ENCODE measurements around the gene CENPK.

Gene CENPK

DNA sequence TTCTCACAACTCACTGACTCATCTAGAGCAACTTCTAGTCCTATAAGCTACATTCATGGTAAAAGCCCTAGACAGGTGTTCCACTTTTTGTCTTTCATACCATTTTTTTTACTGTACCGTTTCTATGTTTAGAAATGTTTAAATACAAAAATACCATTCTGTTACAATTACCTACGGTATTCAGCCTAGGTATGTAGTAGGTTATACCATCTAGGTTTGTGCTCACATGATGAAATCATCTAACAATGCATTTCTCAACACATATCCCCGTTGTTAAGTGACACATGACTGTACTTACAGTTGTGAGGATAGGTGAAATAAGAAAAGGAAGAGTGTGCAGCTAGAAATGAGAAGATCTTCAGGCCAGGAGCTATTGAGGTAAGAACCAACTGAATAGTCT, 6.2 kb downstream of the CENPK start:
- TF ChIP-seq CREB1 (IDR thresholded peaks at IDR 0.05; ENCODE audit: low read depth) (no peak), NFIC (IDR thresholded peaks at IDR 0.05) (no peak)

DNA sequence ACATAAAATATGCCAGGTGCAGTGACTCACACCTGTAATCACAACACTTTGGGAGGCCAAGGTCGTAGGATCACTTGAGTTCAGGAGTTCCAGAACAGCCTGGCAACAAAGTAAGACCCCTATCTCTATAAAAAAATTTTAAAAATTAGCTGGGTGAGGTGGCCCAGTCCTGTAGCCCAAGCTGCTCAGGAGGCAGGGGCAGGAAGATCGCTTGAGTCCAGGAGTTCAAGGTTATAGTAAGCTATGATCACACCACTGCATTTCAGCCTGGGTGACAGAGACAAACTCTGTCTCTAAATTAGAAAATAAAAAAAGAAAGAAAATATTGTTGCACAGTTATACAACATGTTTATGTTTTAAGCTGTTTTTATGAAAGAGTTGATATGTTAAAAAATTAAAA, 6.8 kb downstream of the CENPK start:
- TF ChIP-seq MAX (IDR thresholded peaks at IDR 0.05) = no peak
- TF ChIP-seq CEBPB (IDR thresholded peaks at IDR 0.05) = no peak
- no peak for TF ChIP-seq CREB1 (IDR thresholded peaks at IDR 0.05; ENCODE audit: low read depth)
- no peak for TF ChIP-seq YY1 (IDR thresholded peaks at IDR 0.05; ENCODE audit: low read depth)
- no peak for TF ChIP-seq REST (IDR thresholded peaks at IDR 0.05; ENCODE audit: low read depth)
- TF ChIP-seq TEAD4 (IDR thresholded peaks at IDR 0.05) = no peak
- no peak for TF ChIP-seq TAF1 (IDR thresholded peaks at IDR 0.05; ENCODE audit: low read depth)
- TF ChIP-seq TCF12 (IDR thresholded peaks at IDR 0.05; ENCODE audit: low read depth) = no peak
- TF ChIP-seq ZBTB7A (IDR thresholded peaks at IDR 0.05; ENCODE audit: low read depth) = no peak
- TF ChIP-seq USF1 (IDR thresholded peaks at IDR 0.05) = no peak
- TF ChIP-seq FOXM1 (IDR thresholded peaks at IDR 0.05; ENCODE audit: borderline replicate concordance, low read depth) = no peak
- TF ChIP-seq EP300 (IDR thresholded peaks at IDR 0.05; ENCODE audit: borderline replicate concordance) = no peak
- TF ChIP-seq EGR1 (IDR thresholded peaks at IDR 0.05) = no peak
- no peak for TF ChIP-seq NFIC (IDR thresholded peaks at IDR 0.05)
- TF ChIP-seq RAD21 (IDR thresholded peaks at IDR 0.05; ENCODE audit: low read depth) = no peak

DNA sequence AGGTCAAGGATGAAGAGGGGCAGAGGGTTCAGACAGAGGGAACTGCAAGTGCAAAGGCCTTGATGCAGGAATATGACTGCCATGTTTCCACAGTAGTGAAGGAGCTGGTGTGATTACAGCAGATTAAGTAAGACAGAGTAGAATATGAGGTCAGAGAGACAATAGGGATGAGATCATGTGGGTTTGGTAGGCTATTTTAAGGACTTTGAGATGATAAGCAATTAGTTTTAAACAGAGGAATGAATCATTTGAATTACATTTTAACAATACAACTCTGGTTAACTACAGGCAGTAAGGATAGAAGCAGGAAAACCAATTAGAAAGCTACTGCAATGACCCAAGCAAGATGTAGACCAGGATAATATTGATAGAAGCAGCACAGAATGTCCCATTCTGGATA, 7.7 kb downstream of the CENPK start:
- no peak for TF ChIP-seq CREB1 (IDR thresholded peaks at IDR 0.05; ENCODE audit: low read depth)
- no peak for TF ChIP-seq REST (IDR thresholded peaks at IDR 0.05; ENCODE audit: low read depth)
- TF ChIP-seq TEAD4 (IDR thresholded peaks at IDR 0.05) = no peak
- TF ChIP-seq MAX (IDR thresholded peaks at IDR 0.05) = no peak
- no peak for TF ChIP-seq EP300 (IDR thresholded peaks at IDR 0.05; ENCODE audit: borderline replicate concordance)

GRCh38 chr5:65553941-65554340, 9.0 kb downstream of the CENPK start:
- TF ChIP-seq TEAD4 (IDR thresholded peaks at IDR 0.05) (no peak), EGR1 (IDR thresholded peaks at IDR 0.05) (no peak), MAX (IDR thresholded peaks at IDR 0.05) (no peak), TCF12 (IDR thresholded peaks at IDR 0.05; ENCODE audit: low read depth) (no peak), EP300 (IDR thresholded peaks at IDR 0.05; ENCODE audit: borderline replicate concordance) (no peak), NFIC (IDR thresholded peaks at IDR 0.05) (no peak), CREB1 (IDR thresholded peaks at IDR 0.05; ENCODE audit: low read depth) (no peak), REST (IDR thresholded peaks at IDR 0.05; ENCODE audit: low read depth) (no peak), CEBPB (IDR thresholded peaks at IDR 0.05) (no peak), FOXM1 (IDR thresholded peaks at IDR 0.05; ENCODE audit: borderline replicate concordance, low read depth) (no peak), ZBTB7A (IDR thresholded peaks at IDR 0.05; ENCODE audit: low read depth) (no peak), RAD21 (IDR thresholded peaks at IDR 0.05; ENCODE audit: low read depth) (no peak), TAF1 (IDR thresholded peaks at IDR 0.05; ENCODE audit: low read depth) (no peak)

DNA sequence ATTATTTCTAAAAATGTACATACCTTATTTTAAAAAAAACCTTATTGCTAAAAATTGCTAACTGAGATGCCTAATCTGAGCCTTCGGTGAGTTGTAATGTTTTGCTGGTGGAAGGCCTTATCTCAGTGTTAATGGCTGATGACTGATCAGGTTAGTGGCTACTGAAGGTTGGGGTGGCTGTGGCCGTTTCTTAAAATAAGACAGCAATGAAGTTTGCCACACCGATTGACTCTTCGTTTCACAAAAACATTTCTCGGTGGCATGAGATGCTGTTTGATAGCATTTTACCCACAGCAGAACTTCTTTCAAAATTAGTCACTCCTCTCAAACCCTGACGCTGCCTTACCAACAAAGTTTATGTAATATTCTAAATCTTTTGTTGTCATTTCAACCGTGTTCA, 14.7 kb downstream of the CENPK start:
- TF ChIP-seq YY1 (IDR thresholded peaks at IDR 0.05; ENCODE audit: low read depth) = no peak
- TF ChIP-seq USF1 (IDR thresholded peaks at IDR 0.05) = no peak
- TF ChIP-seq RAD21 (IDR thresholded peaks at IDR 0.05; ENCODE audit: low read depth) = no peak
- TF ChIP-seq CREB1 (IDR thresholded peaks at IDR 0.05; ENCODE audit: low read depth) = no peak
- no peak for TF ChIP-seq REST (IDR thresholded peaks at IDR 0.05; ENCODE audit: low read depth)
- TF ChIP-seq NFIC (IDR thresholded peaks at IDR 0.05) = no peak
- TF ChIP-seq CEBPB (IDR thresholded peaks at IDR 0.05) = no peak
- TF ChIP-seq ZBTB7A (IDR thresholded peaks at IDR 0.05; ENCODE audit: low read depth) = no peak
- TF ChIP-seq TCF12 (IDR thresholded peaks at IDR 0.05; ENCODE audit: low read depth) = no peak
- TF ChIP-seq EP300 (IDR thresholded peaks at IDR 0.05; ENCODE audit: borderline replicate concordance) = no peak
- no peak for TF ChIP-seq TAF1 (IDR thresholded peaks at IDR 0.05; ENCODE audit: low read depth)
- TF ChIP-seq FOXM1 (IDR thresholded peaks at IDR 0.05; ENCODE audit: borderline replicate concordance, low read depth) = no peak
- TF ChIP-seq EGR1 (IDR thresholded peaks at IDR 0.05) = no peak
- no peak for TF ChIP-seq TEAD4 (IDR thresholded peaks at IDR 0.05)
- no peak for TF ChIP-seq MAX (IDR thresholded peaks at IDR 0.05)

Measured in Ishikawa (cell line).